Measurements from ENCODE around the gene SLFN12L.
A peak's percentile ranks its signal among the peaks of the same experiment; 100 is the strongest.
"Not testable (repeated sequence)": the region's sequence is repeated elsewhere in the genome, so short reads cannot be mapped to it uniquely, and the experiment has no call there.

The SLFN12L gene

DNA sequence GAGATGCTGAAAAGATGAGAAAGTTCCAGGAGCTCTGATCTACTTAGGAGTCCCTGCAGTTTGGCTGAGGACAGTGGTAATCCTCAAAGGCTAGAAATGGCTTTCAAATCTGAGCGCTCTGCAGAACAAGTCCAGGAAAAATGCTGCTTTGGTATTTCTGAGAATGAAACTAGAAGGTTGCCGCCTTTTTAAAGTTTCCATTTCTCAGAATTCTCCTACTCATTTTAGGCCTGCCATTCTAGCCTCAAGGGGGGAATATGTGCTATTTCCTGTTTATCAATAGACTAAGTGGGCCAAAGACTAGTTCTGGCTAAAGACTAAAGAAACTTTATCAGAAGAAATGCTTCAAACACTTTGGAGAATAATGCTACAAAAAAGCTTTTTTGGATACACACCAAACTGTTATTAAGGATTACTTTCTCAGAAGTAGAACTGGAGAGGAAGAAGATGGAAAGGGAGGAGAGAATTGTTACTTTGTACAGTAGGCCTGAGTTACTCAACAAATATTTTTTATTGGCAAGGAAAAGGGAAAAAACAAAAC lies at the start of gene SLFN12L:
Gene SLFN12L, minus strand, starts transcription at position 78 of the 541 bp plus-strand sequence. CDS start 15,314 bp downstream, outside the sequence.
- DNase-seq, result no peak

DNA sequence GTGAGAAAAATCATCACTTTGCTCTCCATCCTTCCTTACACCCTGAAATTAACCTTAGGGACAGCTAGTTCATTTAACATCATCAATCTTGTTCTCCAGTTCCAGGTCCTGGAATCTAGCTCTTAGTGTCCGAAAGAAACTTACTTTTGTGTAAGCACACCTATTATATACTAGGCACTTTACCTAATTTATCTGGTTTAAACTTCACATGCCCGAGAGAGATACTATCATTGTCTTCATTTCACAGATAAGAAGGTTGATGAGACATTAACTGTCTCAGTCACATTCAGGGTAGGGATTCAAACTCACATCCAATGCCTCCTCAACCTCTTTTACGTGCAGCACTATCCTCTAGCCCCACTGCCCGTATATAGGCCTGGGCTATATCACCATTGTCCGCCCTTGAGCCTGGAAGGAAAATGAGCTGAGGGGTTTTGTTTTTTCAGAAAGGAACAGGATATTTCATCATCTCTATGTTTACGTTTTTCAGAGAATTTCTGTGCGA lies 49.1 kb upstream of the SLFN12L start:
- no peak for DNase-seq

DNA sequence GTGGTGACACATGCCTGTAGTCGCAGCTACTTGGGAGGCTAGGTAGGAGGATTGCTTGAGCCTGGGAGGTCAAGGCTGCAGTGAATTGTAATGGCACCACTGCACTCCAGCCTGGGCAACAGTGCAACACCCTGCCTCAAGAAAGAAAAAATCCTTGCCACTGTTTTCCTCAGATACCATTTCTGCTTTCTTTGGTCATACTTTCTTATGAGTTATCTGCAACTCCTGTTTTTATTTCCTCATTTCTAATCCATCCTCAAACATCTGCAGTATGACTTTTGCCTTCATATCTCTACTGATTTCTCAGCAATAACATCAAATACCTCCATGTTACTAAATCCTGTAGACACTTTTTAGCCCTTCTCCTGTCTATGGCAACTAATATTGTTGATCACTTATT lies 46.6 kb upstream of the SLFN12L start:
- no peak for DNase-seq

DNA sequence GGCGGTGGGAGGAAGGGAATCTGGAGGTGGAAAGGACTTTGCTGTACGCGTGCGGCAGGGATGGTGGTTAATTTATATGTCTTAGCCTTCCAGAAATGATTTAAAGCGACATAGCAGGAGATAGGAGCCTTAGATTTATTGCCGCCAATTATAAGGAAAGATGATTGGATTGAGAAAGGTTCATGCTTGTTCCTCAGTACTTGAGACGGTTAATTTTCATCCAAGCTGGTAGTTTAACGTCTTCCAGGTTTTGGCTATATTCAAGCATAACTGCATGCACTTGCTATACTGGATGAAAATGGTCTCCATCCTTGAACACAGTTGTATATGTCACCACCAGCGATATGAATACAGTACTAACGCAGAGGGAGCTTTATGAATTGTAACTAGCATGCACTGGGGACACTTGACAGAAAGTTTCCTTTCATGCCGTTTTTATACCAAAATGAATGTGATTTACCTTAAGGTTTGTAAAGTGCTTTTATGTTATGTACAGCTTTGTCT lies 41.5 kb upstream of the SLFN12L start:
- no peak for DNase-seq

DNA sequence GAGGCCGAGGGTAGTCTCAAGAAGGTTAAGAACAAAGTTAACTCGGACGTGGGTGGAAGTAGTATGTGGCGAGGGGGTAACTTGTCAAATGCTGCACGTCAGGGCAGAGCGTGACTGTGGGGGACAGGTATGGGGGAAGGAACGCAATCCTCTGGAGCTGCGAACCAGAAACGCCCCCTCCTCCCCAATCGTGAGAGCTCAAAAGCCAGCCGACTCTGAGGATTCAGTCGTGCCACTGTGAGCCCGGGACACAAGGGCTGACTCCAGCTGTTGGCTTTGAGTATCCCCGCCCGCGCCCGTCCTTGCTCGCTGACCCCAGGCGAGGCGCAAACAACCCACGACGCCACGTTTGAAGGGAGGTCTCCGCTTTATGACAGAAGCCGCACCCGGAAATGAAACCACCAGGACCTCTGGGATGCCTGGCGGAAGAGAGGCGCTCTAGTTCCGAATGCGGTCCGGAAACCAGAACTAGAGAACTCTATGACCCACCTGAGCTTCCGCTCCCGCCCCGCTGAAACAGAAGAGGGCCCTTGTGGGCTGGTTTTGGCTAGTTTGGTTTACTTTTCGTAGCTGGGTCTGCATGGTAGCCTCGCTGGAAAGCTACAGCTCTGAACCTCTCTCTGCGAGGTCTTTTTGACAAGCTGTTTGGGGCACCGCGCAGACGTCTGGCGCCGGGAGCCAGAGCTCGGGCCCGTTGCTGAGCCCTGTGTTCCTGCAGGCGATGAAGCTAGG lies 40.9 kb upstream of the SLFN12L start, which contains the start of gene PEX12:
Gene PEX12, minus strand, starts transcription at position 375 of the 732 bp plus-strand sequence. CDS start 550 bp downstream, outside the sequence.
- DNase-seq, result peak; percentile 61

DNA sequence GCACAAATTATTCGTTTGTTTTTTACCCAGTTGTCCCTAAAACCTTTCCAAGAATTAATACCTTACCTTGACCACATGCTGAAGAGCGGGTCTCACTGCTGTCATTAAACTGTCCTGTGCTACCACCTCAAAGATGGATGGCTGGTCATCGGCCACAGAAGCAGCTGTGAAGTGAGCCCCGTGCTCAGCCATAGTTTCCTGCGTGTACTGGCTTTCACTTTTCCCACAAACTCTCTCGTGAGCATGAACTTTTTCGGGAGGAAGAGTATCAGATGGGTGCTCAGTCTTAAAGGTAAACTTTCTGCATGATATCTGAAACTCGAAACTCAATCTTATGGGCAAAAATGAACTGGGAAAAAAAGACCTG lies 40.3 kb upstream of the SLFN12L start:
- no peak for DNase-seq

DNA sequence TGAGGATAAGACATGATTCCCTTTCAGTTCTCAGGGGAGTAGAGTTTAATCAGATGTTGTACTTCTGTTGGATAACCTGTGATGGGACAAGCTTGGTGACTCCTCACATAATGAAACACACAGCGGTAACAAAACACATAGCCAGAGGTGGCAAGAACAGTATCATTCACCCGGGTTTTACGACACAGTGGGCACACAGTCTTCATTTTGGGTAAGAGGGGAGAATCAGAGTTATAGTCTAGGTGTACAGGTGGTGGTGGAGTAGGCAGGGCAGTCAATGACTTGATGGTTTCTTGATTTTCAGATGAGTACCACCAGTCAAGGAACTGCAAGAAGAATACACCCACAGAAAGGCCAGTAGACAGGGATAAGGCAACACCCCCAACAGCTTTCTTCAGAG lies 38.3 kb upstream of the SLFN12L start:
- DNase-seq, result no peak

DNA sequence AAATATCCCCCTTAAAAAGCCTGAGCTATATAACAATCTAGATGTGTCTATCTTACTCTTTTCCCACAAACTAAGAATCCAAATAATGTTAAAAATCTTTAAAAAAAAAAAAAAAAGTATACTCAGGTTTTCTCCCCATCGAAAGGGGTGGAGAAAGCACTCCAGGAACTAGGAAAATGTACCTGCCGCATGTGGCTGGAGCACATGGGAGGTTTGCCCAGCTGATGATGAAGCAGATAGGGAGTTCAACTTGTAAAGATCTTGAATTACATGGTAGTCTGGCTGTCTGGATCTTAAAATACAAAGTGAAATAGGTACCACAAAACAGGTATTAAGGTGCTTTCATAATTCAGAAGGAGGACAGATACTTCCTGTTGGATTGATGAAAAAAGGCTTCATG lies 31.9 kb upstream of the SLFN12L start:
- no peak for DNase-seq

DNA sequence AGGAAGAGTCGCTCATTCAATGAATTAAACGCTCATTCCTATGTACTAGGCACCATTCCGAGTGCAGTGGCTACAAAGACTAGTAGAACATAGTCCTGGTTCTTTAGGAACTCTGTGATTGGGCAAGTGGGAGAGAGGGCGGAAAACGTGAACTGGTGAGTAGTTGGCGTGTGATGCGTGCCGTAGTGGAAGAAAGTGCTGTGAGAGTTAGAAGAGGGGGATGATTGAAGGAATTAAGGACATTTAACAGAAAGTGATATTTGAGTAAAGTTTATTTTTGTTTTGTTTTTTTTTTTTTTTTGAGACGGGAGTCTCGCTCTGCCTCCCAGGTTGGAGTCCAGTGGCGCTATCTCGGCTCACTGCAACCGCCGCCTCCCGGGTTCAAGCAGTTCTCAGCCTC lies 31.1 kb upstream of the SLFN12L start:
- DNase-seq, result no peak

DNA sequence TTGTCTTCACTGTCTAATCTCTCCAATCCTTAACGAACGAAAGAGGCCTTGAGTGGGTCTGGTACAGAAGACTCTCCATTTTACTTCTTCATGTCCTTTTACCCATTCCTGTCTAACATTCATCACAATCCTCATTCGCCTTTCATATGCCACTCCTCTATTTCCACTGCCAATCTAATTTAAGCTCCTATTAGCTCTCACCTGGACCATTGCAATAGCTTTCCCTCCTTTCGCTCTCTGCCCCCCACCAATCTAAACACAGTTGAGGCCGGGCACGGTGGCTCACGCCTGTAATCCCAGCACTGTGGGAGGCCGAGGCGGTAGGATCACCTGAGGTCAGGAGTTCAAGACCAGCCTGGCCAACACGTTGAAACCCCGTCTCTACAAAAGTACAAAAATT lies 29.5 kb upstream of the SLFN12L start:
- DNase-seq, result no peak

DNA sequence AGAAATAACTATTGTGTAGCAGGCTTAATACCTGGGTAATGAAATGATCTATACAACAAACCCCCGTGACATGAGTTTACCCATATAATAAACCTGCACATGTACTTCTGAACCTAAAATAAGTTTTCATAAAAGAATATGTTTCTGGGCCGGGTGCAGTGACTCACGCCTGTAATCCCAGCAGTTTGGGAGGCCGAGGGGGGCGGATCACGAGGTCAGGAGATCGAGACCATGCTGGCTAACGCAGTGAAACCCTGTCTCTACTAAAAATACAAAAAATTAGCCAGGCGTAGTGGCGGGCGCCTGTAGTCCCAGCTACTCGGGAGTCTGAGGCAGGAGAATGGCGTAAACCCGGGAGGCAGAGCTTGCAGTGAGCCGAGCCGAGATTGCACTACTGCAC lies 25.7 kb upstream of the SLFN12L start:
- not testable (repeated sequence) for DNase-seq

DNA sequence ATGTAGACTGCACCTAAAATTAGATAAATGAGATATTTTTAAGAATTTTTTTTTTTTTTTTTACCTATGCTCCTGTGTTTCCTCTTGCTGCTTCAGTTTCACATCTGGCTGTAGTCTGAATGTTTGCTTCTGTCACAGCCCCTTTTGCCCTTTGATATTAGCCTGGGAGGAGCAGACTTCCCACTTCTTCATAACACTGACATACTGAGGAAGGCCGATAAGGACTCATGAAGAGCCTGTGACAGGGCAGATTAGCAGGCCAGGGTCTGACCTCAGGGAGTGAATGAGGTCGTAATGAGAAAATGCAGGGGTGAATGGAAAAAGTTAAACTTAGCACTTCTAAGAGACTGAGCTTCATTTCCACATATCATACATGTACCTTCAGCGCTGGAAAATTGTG lies 23.2 kb upstream of the SLFN12L start, which contains the start of gene SLFN14:
Gene SLFN14, minus strand, starts transcription at position 117 of the 400 bp plus-strand sequence. CDS start 2,757 bp downstream, outside the sequence.
- peak; percentile 72 for DNase-seq

DNA sequence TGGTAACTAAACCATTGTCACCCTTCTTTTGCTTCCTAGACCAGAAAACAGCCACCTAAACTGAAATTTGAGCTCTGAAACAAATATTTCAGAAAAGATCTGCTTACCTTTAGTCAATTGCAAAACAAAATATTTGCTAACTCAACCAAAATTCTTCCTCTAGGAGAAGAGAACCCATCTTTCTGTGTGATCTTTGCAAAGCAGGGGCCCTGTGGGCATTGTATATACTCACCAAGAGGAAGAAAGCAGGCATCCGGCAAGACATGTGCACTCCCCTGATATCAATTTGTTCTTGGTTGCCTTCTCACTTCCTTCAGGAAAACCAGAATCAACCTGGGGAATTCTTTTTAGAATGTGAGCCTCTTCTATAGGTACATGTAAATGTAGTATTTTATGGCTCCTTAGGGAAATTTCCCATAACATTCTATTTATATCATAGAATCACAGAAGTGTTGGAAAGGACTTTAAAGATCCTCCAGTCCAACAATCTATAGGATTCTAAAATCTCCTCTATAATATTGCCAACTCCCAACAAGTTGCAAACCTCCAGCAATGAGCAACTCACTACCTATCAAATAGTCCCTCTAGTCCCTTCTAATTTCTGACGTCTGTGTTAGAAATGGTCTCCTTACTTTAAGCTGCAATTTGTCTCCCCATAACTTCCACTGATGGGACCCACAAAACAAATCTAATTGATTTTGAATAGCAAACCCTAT lies 22.2 kb upstream of the SLFN12L start:
- peak; percentile 4 for DNase-seq

DNA sequence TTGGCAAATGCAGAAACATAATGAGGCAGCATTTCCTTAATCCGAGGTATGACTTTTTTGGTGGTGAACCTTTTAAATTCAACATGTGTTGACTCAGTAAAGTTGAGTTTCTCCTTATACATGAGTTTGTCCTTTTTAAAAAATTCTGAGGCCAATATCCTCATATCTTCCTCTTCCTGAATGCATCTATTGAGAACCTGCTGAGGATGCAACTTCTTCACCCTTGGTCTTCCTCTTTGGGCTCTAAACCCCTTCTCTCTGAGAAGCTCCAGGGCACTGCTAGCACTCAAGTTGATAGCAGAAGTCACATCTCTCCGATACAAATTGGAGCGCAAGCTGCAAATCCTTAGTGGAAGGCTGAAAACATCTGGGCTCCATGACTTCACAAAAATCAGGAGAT lies 19.9 kb upstream of the SLFN12L start:
- no peak for DNase-seq

DNA sequence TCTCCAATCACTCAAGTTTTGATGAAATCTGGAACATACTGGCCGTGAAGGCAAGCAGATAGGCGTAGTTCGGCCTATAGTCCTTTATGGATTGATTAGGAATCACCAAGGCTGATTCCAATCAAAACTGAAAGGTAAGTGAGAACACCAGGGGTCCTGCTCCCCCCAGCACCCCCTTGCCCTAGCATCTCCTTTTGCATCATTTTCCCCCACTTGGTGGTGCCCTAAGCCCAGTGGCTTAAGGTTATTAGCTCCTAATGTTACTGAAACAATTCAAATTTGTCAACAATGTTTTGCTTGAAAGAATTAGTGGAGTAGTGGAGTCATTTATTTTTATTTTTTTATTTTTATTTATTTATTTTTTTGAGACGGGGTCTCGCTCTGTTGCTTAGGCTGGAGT lies 18.2 kb upstream of the SLFN12L start:
- DNase-seq, result no peak

DNA sequence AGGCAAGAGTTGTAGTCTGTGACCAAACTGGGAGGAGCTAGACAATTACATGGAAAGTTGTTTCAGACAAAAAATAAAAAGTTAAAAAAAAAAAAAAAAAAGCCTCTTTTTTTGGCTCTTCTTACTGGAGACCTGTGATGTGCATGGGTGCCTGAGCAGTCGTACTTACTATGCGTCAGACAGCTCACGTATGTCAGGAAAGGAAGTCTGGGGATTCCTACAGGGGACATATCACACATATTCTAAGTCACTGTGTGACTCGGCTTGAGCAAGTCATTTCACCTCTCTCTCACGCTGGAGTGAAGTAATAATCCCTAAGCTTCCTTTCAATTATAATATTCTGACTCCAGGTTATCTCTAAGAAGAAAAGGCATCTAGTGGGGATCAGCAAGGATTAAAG lies 17.2 kb upstream of the SLFN12L start:
- DNase-seq, result no peak

DNA sequence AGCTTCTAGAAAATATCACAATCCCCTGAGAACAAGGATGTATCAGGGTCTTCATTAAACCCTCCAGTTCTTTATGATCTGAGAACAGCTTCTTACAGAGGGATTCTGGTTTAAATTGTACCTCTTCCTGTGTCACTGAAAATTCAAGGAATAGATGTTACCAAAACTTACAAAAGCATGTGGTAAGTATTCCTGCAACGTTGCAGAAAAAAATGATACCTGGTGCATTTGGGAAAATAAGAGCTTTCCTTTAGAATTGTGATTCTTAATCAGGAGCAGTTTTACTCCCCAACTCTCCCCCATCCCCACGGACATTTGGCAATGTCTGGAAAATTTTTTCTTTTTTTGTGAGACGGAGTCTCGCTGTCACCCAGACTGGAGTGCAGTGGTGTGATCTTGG lies 15.8 kb upstream of the SLFN12L start:
- DNase-seq, result no peak

DNA sequence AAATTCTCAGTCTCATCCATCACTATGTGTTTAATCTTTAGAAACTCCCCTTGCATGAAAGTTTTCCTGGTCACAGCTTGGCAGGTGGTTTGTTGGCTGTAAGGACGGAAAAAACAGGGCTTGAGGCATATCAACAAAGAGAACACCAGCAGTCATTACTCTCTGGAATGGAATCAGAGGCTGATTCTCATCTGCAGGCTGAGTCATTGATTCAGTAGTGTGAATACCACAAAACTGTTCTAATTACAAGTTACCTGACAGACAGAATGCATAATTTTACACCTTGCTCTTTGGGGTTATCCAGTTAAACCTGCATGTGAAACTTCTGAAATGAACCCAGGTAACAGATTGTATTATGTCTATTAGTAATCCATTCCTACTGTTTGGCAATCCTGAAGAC lies 11.5 kb upstream of the SLFN12L start:
- DNase-seq, result no peak

DNA sequence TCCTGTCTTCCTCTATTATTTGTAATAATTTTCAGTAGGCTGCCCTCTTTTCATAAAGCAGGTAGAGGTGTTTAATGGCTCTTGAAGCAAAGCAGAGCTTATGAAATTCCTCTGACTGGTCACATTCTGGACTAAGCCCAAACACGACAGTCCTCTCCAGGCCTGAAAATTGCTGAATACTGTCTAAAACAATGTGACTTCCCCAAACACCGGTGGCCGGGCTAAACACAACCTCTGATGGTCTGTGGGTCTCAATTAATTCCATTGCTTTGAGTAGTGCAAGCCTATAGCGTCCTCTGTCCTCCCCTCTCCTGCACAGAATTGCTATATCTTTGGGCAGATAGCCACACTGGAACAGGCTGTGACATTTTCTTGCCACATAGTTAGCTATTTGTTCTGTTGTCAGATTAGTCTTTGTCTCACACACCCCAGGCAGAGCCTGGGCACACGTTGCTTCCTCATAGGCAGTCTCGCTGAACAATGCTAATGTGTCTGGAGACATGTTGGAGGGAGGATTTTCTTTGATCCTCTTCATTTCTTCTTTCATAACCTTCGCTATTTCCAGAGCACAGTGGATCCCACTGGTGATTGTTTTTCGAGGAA lies 10.8 kb upstream of the SLFN12L start:
- no peak for DNase-seq

DNA sequence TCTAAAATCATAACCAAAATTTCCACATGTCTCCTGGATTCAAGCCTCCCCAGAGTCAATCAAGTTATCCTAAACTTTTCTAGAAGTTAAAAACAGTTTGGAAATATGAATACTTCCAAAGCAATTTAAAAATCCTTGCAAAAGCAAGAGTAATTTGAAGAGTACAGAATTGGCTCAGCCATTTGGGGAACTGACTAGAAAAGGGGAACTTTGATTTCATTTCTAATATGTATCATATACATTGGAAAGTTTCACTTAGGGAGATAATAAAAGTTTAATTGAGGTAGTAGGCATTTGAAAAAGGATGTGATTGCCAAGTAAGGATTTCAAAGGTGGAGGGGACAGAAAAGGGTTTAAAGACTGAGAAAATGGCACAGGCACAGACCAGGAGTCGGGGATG lies 9.0 kb upstream of the SLFN12L start:
- DNase-seq, result no peak

DNA sequence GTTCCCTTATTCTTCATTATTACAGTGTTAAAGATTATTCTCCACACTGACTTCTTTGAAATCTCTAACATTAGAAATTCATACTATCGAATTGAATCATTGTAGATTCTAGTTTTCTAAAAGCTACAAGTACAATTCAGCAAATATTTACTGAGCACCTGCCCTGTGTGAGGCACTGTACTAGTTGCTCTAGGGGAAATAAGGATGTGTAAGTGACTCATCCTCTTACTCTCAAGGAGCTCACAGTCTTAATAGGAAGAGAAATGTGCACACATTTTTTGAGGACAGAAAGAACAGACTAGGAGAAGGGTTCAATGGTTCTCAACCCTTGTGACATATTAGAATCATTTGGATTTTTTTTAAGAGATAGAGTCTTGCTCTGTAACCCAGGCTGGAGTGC lies 7.7 kb upstream of the SLFN12L start:
- no peak for DNase-seq

DNA sequence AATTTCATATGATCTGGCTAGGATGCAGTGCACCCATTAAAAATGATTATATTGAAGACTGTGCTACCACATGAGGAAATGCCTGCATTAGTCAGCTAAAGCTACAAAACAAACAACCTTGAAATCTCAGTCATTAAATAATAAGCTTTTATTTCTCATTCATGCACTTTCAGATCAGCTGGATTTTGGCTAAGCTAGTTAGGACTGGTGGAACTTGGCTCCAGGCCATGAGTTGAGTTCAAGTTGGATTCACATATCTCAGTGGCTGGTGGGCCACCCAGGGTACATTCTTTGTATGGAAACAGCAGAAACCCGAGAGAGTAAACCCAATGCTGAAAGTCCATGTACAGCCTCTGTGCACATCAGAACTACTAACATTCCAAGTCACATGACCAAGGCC lies 6.4 kb upstream of the SLFN12L start:
- no peak for DNase-seq

DNA sequence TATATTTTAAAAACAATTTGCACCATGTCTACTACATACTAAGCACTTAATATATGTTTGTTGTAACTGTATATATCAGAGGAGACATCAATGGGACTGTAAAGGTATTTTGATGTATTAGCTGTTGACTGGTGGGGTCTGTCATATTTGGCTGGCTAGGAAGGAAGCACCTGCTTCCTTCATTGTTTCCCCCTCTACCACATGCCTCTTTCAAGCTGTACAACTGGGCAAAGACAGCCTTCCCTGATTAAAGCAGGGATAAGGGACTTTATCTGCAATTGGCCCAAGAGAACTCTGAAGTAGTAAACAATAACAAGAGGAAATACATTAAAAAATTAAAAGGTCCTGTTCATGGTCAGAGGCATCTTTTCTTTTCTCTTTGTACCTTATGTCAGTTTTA lies 5.5 kb upstream of the SLFN12L start:
- no peak for DNase-seq
